Measurements from ENCODE around the gene KCNQ1OT1. TPM values are rescaled to one million over a fixed set of nuclear protein-coding genes. Genes with fewer than 3 reads are reported as not detected.

KCNQ1OT1 gene
- total RNA-seq, 1 experiment from 2014 or later, result 2.4 TPM

GRCh38 chr11:2589538-2589934 is 110.3 kb downstream of the KCNQ1OT1 start:
- no peak for TF ChIP-seq ZNF416 (CRISPR knock-in tag; IDR thresholded peaks at IDR 0.05)
- no peak for TF ChIP-seq RORB (CRISPR knock-in tag; IDR thresholded peaks at IDR 0.05)
- no peak for TF ChIP-seq PRDM15 (CRISPR knock-in tag; IDR thresholded peaks at IDR 0.05)
- TF ChIP-seq, protein P1, sequence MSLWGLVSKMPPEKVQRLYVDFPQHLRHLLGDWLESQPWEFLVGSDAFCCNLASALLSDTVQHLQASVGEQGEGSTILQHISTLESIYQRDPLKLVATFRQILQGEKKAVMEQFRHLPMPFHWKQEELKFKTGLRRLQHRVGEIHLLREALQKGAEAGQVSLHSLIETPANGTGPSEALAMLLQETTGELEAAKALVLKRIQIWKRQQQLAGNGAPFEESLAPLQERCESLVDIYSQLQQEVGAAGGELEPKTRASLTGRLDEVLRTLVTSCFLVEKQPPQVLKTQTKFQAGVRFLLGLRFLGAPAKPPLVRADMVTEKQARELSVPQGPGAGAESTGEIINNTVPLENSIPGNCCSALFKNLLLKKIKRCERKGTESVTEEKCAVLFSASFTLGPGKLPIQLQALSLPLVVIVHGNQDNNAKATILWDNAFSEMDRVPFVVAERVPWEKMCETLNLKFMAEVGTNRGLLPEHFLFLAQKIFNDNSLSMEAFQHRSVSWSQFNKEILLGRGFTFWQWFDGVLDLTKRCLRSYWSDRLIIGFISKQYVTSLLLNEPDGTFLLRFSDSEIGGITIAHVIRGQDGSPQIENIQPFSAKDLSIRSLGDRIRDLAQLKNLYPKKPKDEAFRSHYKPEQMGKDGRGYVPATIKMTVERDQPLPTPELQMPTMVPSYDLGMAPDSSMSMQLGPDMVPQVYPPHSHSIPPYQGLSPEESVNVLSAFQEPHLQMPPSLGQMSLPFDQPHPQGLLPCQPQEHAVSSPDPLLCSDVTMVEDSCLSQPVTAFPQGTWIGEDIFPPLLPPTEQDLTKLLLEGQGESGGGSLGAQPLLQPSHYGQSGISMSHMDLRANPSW (CRISPR knock-in tag; conservative IDR thresholded peaks at IDR 0.05; ENCODE audit: low read depth), result no peak
- no peak for TF ChIP-seq ZNF232 (CRISPR knock-in tag; IDR thresholded peaks at IDR 0.05)
- no peak for TF ChIP-seq FOXP1 (CRISPR knock-in tag; IDR thresholded peaks at IDR 0.05; ENCODE audit: borderline replicate concordance)
- no peak for TF ChIP-seq ZNF396 (CRISPR knock-in tag; IDR thresholded peaks at IDR 0.05; ENCODE audit: borderline replicate concordance)
- no peak for TF ChIP-seq MXD4 (CRISPR knock-in tag; IDR thresholded peaks at IDR 0.05; ENCODE audit: borderline replicate concordance)
- no peak for TF ChIP-seq SMAD3 (CRISPR knock-in tag; IDR thresholded peaks at IDR 0.05; ENCODE audit: borderline replicate concordance)
- no peak for TF ChIP-seq ZNF671 (CRISPR knock-in tag; IDR thresholded peaks at IDR 0.05)
- TF ChIP-seq TEAD1 (CRISPR knock-in tag; IDR thresholded peaks at IDR 0.05), result no peak
- TF ChIP-seq SP1 (CRISPR knock-in tag; conservative IDR thresholded peaks at IDR 0.05), result no peak
- TF ChIP-seq MAX (CRISPR knock-in tag; IDR thresholded peaks at IDR 0.05), result no peak
- TF ChIP-seq, protein P2, sequence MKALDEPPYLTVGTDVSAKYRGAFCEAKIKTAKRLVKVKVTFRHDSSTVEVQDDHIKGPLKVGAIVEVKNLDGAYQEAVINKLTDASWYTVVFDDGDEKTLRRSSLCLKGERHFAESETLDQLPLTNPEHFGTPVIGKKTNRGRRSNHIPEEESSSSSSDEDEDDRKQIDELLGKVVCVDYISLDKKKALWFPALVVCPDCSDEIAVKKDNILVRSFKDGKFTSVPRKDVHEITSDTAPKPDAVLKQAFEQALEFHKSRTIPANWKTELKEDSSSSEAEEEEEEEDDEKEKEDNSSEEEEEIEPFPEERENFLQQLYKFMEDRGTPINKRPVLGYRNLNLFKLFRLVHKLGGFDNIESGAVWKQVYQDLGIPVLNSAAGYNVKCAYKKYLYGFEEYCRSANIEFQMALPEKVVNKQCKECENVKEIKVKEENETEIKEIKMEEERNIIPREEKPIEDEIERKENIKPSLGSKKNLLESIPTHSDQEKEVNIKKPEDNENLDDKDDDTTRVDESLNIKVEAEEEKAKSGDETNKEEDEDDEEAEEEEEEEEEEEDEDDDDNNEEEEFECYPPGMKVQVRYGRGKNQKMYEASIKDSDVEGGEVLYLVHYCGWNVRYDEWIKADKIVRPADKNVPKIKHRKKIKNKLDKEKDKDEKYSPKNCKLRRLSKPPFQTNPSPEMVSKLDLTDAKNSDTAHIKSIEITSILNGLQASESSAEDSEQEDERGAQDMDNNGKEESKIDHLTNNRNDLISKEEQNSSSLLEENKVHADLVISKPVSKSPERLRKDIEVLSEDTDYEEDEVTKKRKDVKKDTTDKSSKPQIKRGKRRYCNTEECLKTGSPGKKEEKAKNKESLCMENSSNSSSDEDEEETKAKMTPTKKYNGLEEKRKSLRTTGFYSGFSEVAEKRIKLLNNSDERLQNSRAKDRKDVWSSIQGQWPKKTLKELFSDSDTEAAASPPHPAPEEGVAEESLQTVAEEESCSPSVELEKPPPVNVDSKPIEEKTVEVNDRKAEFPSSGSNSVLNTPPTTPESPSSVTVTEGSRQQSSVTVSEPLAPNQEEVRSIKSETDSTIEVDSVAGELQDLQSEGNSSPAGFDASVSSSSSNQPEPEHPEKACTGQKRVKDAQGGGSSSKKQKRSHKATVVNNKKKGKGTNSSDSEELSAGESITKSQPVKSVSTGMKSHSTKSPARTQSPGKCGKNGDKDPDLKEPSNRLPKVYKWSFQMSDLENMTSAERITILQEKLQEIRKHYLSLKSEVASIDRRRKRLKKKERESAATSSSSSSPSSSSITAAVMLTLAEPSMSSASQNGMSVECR (CRISPR knock-in tag; IDR thresholded peaks at IDR 0.05; ENCODE audit: borderline replicate concordance), result no peak
- no peak for TF ChIP-seq KAT7 (CRISPR knock-in tag; IDR thresholded peaks at IDR 0.05; ENCODE audit: borderline replicate concordance)
- TF ChIP-seq, protein P3, sequence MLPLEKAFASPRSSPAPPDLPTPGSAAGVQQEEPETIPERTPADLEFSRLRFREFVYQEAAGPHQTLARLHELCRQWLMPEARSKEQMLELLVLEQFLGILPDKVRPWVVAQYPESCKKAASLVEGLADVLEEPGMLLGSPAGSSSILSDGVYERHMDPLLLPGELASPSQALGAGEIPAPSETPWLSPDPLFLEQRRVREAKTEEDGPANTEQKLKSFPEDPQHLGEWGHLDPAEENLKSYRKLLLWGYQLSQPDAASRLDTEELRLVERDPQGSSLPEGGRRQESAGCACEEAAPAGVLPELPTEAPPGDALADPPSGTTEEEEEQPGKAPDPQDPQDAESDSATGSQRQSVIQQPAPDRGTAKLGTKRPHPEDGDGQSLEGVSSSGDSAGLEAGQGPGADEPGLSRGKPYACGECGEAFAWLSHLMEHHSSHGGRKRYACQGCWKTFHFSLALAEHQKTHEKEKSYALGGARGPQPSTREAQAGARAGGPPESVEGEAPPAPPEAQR (CRISPR knock-in tag; IDR thresholded peaks at IDR 0.05), result no peak
- no peak for TF ChIP-seq RELA (CRISPR knock-in tag; IDR thresholded peaks at IDR 0.05; ENCODE audit: borderline replicate concordance)
- no peaks in the 10 kb centered on the region for H3K4me1 Mint-ChIP-seq
- H3K27me3 Mint-ChIP-seq (ENCODE audit: low read depth), result peaks cover 84% of the 10 kb centered on the region; the same call in 1 of the 2 replicates

More at GRCh38 chr11:2589538-2589934, 110.3 kb downstream of the KCNQ1OT1 start:
- ChIA-PET CTCF (no interaction called here), POLR2A (no interaction called here)
- H3K36me3 Mint-ChIP-seq, result no peaks in the 10 kb centered on the region
- H3K27ac Mint-ChIP-seq, result no peak overlapping the region
- H3K9me3 Mint-ChIP-seq, result no peaks in the 10 kb centered on the region
- DNase-seq (ENCODE audit: low spot score) (no peak), ATAC-seq (no peak)
- H3K4me3 Mint-ChIP-seq, result no peak overlapping the region
